Stimulated activated CD8-positive, alpha-beta memory T cell treated with anti-CD3 and anti-CD28 coated beads, Interleukin-12 subunit alpha, Interleukin-12 subunit beta, amount 100 ng/mL, for 24 hours (primary cell): ENCODE data around the gene CCDC136.

Experiments
- DNase-seq: peaks from one replicate; pipeline ENCODE4 v3.0.0-alpha.2; 2020; ENCODE audit errors: extremely low read depth

Gene CCDC136

DNA sequence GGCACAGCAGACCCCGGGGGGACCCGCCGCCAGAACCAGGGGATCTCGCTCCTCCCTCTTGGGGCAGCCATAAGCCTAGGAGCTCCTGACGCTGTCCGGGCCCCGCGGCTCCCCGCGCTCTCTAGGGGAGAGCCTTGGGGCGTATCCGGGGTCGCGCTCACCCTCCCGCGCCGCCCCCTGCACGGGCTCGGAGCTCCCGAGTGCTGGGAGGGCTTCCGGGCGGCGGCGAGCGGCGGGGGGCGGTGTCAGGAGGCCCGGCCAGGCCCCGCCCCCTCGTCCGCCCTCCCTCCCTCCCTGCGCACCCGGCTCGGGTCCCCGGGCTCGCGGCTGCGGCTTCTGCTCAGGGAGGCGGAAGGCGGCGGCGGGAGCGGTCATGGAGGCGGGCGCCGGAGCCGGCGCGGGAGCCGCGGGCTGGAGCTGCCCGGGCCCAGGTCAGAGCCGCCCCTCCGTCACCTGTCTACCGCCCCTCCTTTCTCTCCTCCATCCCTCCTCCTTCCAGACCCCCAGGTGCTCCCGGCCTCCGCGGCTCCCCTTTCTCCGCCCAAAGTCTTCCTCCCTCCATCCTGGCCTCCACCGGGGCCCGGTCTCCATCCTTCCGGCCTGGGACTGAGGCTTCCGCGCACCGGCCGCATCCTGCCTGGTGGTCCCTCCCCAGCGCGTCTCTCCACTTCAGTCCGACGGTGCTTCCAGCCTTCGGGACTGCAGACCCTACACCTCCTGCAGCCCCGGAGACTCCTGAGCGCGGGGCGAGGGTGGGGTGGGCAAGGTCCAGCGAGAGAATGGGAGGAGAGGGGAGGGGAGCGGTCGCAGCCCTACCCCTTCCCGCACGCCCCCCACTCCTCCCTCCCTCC is at the start of gene CCDC136:
TSS of gene CCDC136 (plus strand) at position 848 of the 851 bp plus-strand sequence. CDS start 444 bp downstream, outside the sequence.
- DNase-seq: peak; percentile 52

DNA sequence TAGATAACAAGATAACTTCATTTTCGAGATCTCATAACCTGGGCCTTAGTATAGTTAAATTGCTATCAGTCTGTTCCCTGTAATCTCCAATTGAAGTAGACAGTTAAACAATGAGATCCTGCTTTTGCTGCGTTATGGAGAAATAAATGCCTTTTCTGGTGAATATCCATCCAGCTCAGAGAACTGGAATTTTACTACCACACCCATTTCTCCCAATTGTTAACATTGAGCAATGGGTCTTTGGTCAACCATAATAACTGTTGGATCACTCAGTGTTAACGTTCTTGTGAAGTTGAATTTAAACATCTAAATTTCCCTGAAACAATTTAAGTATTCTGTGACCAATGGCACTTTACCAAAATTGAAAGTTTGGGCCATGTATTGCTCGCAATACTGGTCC is 49.6 kb upstream of the CCDC136 start:
- no peak for DNase-seq

DNA sequence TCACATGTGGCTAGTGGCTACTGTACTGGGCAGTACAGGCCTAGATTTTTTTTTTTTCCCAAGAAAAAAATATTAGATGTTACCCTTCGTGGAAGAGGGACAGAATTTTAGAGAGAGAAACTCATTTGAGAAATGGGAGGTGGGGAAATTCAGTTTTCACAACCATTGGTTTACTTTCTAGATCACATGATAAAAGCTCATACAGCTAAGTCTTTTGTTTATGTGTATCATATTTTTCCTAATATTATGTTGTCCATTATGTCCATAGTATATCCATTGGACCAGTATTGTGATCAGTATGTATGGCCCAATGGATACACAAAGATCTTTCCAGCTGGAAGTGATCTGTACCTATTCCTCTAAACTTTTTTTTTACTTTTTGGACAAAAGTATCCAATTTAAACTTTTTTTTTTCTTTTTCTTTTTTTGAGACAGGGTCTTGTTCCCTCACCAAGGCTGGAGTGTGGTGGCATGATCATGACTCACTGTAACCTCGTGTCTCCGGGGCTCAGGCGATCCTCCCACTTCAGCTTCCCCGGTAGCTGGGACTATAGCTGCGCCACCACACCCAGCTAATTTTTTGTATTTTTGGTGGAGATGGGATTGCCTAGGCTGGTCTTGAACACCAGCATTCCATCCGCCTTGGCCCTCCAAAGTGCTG is 48.5 kb upstream of the CCDC136 start:
- DNase-seq: no peak

GRCh38 chr7:128744366-128744905 is 47.3 kb upstream of the CCDC136 start:
- no peak for DNase-seq

DNA sequence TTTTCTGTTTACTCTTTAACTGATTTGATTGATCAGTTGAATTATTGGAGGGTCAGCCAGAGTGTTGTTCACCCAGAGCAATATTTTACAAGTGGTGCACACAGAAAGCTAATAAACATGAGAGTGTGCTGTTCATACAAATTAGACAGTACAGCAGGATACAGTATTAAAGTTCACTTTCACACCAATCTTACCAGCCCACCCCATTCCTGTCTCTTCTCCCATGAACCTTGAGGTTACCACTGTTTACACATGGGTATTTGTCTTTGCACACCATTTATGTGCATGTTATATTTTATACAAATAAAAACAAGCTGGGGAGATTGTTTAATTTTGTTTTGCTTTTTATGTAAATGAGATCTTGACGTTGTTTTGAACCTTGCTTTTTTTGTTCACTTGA is 46.1 kb upstream of the CCDC136 start:
- no peak for DNase-seq

DNA sequence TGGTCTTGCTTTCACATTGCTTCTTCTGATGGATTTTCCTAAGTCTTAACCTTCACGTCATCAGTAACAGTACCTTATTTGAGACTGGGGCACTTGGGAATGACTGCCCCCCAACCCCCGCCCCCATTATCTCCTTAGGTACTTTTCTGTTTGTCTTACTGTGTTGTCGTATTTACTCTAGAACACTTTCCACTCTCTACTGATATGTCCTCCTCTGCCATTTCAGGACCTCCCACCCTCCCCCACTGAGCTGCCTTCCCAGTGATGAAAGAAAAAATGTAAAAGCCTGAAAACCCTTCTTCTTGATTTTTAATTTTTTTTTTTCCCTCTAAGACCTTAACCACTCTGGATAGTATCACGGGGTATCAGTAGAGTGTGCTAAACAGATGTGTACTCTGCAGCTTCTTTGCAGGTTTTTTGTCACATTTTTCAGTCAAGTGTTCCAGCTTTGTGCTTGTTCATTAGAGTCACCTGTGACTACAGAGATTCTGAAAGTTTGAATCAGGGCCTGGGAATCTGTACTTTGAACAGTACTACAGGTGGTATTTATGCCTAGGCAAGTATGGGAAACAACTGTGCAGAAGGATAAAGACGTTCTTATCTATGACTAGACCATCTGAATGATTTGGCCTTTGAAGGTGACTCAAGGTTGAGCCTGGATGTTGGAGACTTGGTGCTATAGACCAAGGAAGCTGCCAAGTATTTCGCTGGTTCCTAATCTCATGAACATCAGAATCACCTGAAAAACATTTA is 44.3 kb upstream of the CCDC136 start:
- DNase-seq: no peak

DNA sequence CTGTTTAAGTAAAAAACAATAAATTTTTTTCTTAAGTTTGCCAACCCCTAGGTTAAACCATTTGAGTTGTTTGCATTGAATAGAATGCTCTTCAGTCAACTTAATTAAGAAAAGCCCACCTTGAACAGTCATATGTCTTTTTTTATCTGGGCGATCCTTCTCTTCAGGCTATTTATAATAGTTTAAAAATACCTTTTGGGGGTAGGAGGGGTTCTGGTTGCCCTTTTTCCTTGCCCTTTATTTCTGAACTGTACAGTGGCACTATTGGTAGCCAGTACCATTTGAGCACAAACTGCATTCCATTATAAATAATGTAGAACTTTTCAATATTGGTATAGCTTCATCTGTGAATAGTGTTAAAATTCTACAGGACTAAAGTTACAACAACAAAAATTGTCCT is 39.5 kb upstream of the CCDC136 start:
- no peak for DNase-seq

DNA sequence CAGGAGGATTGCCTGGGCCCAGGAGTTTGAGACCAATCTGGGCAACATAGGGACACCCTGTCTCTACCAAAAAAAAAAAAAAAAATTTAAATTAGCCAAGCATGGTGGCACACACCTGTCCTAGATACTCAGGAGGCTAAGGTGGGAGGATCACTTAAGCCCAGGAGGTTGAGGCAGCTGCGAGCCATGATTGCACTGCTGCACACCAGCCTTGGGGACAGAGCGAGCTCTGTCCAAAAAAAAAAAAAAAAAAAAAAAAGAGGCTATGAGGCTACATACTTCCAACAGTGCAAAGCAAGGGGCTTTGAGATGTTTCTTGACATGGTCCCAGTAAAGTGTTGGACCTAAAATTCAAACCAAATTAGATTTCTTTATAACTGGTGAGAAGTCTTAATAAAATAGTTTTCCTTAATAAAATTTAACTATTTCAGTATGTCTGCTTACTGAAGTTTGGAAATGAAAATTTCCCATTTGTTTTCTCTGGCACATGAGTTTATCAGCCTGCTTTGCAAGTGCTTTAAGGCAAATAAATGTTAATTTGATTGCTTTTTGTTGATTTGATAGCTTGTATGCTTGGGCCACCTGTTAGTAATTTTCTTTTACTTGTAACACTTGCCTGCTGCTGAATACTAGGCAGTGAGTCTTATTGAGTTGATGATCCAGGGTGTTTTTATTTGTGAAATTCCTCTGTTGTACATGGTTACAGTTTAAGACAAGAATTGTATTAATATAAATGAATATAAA is 36.5 kb upstream of the CCDC136 start:
- no peak for DNase-seq

GRCh38 chr7:128755819-128756476 is 35.8 kb upstream of the CCDC136 start:
- DNase-seq: no peak

DNA sequence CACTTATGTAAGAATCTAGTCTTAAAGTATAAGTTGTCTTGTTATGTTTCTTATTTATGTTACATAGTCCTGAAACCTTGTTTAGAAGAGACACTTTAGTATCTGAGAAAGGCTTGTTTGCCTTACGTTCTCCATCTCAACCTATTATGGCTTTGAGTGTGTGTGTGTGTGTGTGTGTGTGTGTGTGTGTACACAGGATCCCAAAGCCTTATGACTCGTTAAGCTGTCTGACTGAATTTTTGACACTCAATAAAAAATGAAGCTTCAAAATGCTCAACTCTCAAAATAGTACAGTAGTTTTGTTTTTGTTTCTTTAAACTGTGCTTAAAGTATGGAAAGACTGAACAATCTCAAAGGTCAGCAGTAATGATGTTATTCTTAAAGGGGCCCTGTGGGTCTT is 34.6 kb upstream of the CCDC136 start:
- DNase-seq: no peak

GRCh38 chr7:128758553-128758952 is 33.2 kb upstream of the CCDC136 start:
- no peak for DNase-seq

GRCh38 chr7:128759242-128759641 is 32.5 kb upstream of the CCDC136 start:
- DNase-seq: no peak

- DNase-seq: no peak
These were observed 28.2 kb upstream of the CCDC136 start for GRCh38 chr7:128763541-128763940.

DNA sequence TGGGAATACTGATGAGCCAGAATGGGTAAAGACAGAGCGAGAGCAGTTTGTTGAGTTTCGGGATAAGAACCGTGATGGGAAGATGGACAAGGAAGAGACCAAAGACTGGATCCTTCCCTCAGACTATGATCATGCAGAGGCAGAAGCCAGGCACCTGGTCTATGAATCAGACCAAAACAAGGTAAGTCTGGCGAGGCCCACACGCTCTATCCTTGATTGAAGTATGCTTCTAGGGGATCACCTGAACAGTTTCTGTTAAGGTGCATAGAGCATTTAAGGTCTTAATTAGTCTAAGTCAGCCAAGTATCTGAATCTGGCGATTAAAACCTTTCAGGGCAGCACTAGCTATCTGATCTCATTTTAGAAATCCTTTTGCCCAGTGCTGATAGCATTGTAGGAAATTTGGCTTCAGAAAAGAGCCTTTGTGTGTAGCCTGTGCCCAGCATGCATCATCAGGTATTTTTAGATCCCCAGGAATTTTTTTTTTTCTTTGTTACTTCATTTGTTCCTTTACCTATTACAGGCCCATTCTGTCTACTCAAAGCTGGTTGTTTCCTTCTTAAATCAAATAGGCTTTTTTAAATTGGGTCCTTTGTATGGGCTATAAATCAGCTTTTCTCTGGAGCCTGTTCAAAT is 24.2 kb upstream of the CCDC136 start:
- no peak for DNase-seq

DNA sequence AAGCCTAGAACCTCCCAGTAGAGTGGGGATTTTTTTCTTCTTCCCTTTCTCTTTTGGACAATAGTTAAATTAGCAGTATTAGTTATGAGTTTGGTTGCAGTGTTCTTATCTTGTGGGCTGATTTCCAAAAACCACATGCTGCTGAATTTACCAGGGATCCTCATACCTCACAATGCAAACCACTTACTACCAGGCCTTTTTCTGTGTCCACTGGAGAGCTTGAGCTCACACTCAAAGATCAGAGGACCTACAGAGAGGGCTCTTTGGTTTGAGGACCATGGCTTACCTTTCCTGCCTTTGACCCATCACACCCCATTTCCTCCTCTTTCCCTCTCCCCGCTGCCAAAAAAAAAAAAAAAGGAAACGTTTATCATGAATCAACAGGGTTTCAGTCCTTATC is 21.5 kb upstream of the CCDC136 start:
- no peak for DNase-seq

- DNase-seq: no peak
These were observed 18.2 kb upstream of the CCDC136 start for GRCh38 chr7:128773604-128774003.

DNA sequence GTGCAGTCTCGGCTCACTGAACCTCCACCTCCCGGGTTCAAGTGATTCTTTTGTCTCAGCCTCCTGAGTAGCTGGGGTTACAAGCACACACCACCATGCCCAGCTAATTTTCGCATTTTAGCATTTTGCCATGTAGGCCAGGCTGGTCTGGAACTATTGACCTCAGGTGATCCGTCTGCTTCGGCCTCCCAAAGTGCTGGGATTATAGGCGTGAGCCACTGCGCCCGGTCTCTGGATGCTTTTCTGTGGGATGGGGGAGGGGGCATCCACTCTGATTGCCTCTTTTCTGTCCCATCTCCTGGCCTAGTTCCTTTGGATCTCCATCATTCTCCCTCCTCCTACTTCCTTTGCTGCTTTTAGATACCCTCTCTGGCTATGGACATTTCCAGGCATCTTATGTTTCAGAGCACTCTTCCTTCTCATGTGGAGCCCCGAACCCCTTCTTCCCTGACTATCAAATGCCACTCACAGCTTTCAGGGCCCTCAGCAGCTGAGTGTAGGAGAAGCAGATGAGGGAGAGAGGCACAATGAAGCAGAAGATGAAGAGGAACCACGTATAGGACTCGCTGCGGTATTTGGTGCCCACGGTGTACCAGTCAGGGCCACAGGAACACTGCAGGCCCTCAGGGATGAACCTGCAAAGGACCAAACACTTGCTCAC is 17.6 kb upstream of the CCDC136 start:
- DNase-seq: no peak

DNA sequence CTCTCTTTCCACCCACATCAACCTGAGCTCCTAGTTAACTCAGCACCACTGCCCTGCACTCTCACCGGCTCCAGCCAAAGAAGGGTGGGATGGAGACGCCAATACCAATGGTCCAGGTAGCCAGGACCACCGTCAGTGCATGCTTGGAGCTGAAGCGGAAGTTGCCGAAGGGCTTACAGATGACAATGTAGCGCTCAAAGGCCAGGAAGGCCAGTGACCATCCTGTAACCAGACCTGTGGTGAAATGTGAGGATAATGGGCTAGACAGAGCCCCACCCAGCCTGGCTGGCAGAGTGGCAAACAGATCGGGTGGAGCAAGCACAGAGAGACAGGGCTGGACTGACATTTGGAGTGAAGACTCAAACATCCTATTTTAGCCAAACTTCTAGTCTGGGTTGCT is 16.8 kb upstream of the CCDC136 start:
- no peak for DNase-seq

DNA sequence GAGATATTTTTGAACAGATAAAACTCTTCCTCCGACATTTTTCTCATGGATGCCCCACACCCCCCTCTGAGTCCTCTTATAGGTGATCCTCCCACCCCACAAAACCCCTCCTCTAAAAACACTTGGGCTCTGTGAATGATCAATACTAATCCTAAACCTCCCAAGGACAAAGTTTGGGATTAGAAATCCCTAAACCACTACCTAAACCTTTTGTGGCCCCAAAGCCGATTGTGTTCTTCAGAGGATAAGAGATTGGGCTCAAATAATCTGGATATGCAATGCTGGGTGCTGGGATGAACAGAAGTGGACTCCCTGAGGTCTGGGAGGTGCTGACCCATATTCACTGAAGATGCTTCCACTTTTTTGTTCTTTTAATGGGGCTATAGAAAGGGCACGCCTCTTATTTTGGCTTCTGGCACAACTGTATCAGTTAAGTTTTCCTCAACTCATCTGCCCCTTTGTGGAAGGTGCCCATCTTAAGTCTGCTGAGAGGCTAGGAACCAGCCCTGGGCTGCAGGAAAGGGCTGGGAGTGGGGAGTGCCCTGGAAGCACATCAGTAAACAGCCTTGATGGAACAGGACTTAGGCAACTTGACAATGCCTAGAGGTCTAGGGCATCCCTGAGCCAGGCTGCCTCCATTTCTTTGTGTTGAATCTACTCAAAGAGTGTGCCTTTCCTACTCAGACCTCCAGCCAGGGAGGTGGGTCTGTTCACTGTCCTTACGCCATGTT is 15.9 kb upstream of the CCDC136 start, which contains the start of gene OPN1SW:
TSS of gene OPN1SW (minus strand) at position 51 of the 731 bp plus-strand sequence. CDS start at position 38, 13 bp downstream.
- DNase-seq: no peak
